Endodermal cell (in vitro differentiated cells): Measurements from ENCODE around the gene CCL17. TPM values are rescaled to one million over a fixed set of nuclear protein-coding genes. Genes with fewer than 3 reads are reported as not detected.

Experiments used
- DNase-seq: peaks from one replicate; pipeline ENCODE4 v3.0.0-alpha.2; 2017
- H3K27ac ChIP-seq: 2 replicates; pipeline ENCODE4 v1.5.1; 2013; ENCODE audit warnings: mild to moderate bottlenecking, low read depth, low read length, moderate library complexity
- H3K27me3 ChIP-seq: 2 replicates; pipeline ENCODE4 v1.6.1; 2013; ENCODE audit warnings: mild to moderate bottlenecking, low read length, moderate library complexity; ENCODE audit not compliant: insufficient read depth, control insufficient read depth, poor library complexity, severe bottlenecking
- H3K36me3 ChIP-seq: 2 replicates; pipeline ENCODE4 v1.7.0; 2013; ENCODE audit warnings: mild to moderate bottlenecking, low read length, moderate library complexity; ENCODE audit not compliant: control insufficient read depth, insufficient read depth
- H3K4me1 ChIP-seq: one replicate; pipeline ENCODE4 v1.7.0; 2013; ENCODE audit warnings: low read length; ENCODE audit not compliant: control insufficient read depth, insufficient read depth
- H3K4me3 ChIP-seq: 2 replicates; pipeline ENCODE4 v1.5.1; 2013; ENCODE audit warnings: mild to moderate bottlenecking, low read length, moderate library complexity
- H3K9ac ChIP-seq: 2 replicates; pipeline ENCODE4 v1.6.1; 2013; ENCODE audit warnings: mild to moderate bottlenecking, low read length, moderate library complexity; ENCODE audit not compliant: poor library complexity, severe bottlenecking; ENCODE audit errors: extremely low read depth
- H3K9me3 ChIP-seq: 2 replicates; pipeline ENCODE4 v1.6.1; 2013; ENCODE audit warnings: mild to moderate bottlenecking, low read length, moderate library complexity; ENCODE audit not compliant: control insufficient read depth
- H3K27ac Mint-ChIP-seq: 2 replicates; pipeline ENCODE4 v1.8.0; 2020; ENCODE audit warnings: mixed read lengths
- H3K27me3 Mint-ChIP-seq: 2 replicates; pipeline ENCODE4 v1.8.0; 2021; ENCODE audit warnings: mild to moderate bottlenecking, mixed read lengths; ENCODE audit not compliant: insufficient read depth
- H3K36me3 Mint-ChIP-seq: 2 replicates; pipeline ENCODE4 v1.8.0; 2020; ENCODE audit warnings: low read depth, mixed read lengths
- H3K4me1 Mint-ChIP-seq: 2 replicates; pipeline ENCODE4 v1.8.0; 2020; ENCODE audit warnings: mixed read lengths
- H3K4me3 Mint-ChIP-seq: 2 replicates; pipeline ENCODE4 v1.8.0; 2020; ENCODE audit warnings: mild to moderate bottlenecking, moderate library complexity, mixed read lengths
- H3K9me3 Mint-ChIP-seq: 2 replicates; pipeline ENCODE4 v1.8.0; 2020; ENCODE audit warnings: mild to moderate bottlenecking, mixed read lengths
- CTCF ChIP-seq: fragments of 200-600 bp; sonication (generic); conservative IDR thresholded peaks from 2 replicates; pipeline ENCODE4 v1.5.0; 2021; ENCODE audit warnings: antibody characterized with exemption, mild to moderate bottlenecking
- WGBS, 2 experiments: methylation state at CpG; one replicate each; pipeline versions ENCODE4 v1.1.5 to v1.1.7; 2013; ENCODE audit warnings: missing lambda C conversion rate in 2 of 2, mixed read lengths in 1 of 2; ENCODE audit not compliant: insufficient coverage in 1 of 2, insufficient read length in 1 of 2; 5-methylcytosine and 5-hydroxymethylcytosine counted together
- total RNA-seq, 2 donors: library from RNA; stranded (reverse); fragmentation: NEBNext Ultra II Directional in 1 of 2; extraction: Animal tissue kit (Norgen Biotek cat#: 25700) in 1 of 2; gene quantifications; 2 replicates in 1 of 2; 3 replicates in 1 of 2; pipeline ENCODE4 v1.2.1, GENCODE V29; 2021

Gene CCL17
- total RNA-seq, 2 donors from 2014 or later = not detected

DNA sequence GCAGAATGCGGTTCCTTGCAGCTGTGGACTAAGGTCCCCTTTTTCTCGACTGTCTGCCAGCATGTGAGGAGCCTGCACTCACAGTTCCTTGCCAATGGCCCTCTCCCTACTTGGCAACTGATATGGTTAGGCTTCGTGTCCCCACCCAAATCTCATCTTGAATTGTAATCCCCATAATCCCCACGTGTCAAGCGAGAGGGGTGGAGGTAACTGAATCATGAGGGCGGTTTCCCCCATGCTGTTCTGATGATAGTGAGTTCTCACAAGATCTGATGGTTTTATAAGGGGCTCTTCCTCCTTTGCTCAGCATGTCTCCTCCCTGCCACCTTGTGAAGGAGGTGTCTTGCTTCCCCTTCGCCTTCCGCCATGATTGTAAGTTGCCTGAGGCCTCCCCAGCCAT lies 22.7 kb downstream of the CCL17 start:
- peaks cover 19% of the 10 kb centered on the region for H3K27me3 Mint-ChIP-seq
- peaks cover 4% of the 10 kb centered on the region for H3K4me1 ChIP-seq
- no peak for TF ChIP-seq CTCF
- H3K27me3 ChIP-seq = peaks cover 15% of the 10 kb centered on the region
- peaks cover 42% of the 10 kb centered on the region for H3K36me3 Mint-ChIP-seq
- H3K9me3 ChIP-seq = no peaks in the 10 kb centered on the region
- peaks cover 44% of the 10 kb centered on the region for H3K36me3 ChIP-seq
- no peak overlapping the region for H3K9ac ChIP-seq
- peaks cover 24% of the 10 kb centered on the region for H3K4me1 Mint-ChIP-seq
- no peak overlapping the region for H3K4me3 ChIP-seq
- H3K9me3 Mint-ChIP-seq = no peaks in the 10 kb centered on the region
- WGBS, 2 experiments = 74 to 82% methylated on average over 5 to 8 of the region's 8 CpGs
- peak; percentile 55 for DNase-seq
- peak overlapping the region; percentile 32 for H3K27ac Mint-ChIP-seq
- H3K4me3 Mint-ChIP-seq = no peak overlapping the region
- no peak overlapping the region for H3K27ac ChIP-seq

DNA sequence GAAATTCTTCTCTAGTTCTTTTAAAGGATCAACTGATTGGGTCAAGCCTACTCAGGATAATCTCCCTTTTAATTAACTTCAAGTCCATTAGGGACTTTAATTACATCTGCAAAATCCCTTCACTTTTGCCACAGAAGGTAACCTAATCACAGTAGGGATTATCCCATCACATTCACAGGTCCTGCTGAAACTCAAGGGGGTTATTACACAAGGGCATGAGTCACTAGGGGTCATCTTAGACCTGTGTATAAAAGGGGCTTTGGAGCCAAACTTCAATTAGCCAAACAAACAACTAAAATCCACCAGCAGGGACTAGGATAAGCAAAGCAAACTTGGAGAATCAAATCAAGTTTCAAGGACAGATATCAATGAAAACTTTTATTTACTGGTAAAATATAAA lies 23.3 kb downstream of the CCL17 start:
- H3K4me1 ChIP-seq = peaks cover 4% of the 10 kb centered on the region
- peaks cover 47% of the 10 kb centered on the region for H3K36me3 Mint-ChIP-seq

DNA sequence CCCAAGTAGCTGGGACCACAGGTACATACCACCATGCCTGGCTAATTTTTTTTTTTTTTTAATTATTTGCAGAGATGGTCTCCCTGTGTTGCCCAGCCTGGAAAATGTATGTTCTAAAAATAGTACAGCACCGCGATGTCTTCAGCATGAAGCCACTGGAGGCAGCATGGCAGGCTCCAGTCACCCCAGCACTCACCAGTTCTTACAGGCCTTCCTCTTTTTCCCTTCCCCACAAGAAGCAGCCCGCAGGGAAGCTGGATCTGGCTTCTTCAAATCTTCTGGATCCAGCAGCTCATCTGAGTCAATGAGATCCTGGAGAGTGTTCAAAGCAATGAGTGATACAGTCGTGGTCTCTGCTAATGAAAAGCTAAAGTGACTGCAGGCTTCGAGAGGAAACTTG lies 26.4 kb downstream of the CCL17 start:
- Mint-ChIP-seq H3K9me3 (no peaks in the 10 kb centered on the region), H3K36me3 (peaks cover 72% of the 10 kb centered on the region), H3K27ac (no peak overlapping the region), H3K4me1 (peaks cover 20% of the 10 kb centered on the region), H3K27me3 (peaks cover 4% of the 10 kb centered on the region), H3K4me3 (no peak overlapping the region)
- WGBS, 2 experiments = 93 to 100% methylated on average over 4 to 5 of the region's 5 CpGs
- no peak for TF ChIP-seq CTCF
- no peak overlapping the region for H3K9ac ChIP-seq
- no peak overlapping the region for H3K4me3 ChIP-seq
- no peak for DNase-seq
- H3K36me3 ChIP-seq = peaks cover 80% of the 10 kb centered on the region
- H3K4me1 ChIP-seq = peaks cover 4% of the 10 kb centered on the region
- H3K9me3 ChIP-seq = no peaks in the 10 kb centered on the region
- no peaks in the 10 kb centered on the region for H3K27me3 ChIP-seq
- no peak overlapping the region for H3K27ac ChIP-seq

More for the DNA sequence above, 23.3 kb downstream of the CCL17 start:
- peak overlapping the region; percentile 39 for H3K27ac Mint-ChIP-seq
- Histone ChIP-seq H3K4me3 (no peak overlapping the region), H3K36me3 (peaks cover 49% of the 10 kb centered on the region), H3K27me3 (peaks cover 15% of the 10 kb centered on the region), H3K27ac (no peak overlapping the region), H3K9me3 (no peaks in the 10 kb centered on the region), H3K9ac (no peak overlapping the region)
- H3K4me3 Mint-ChIP-seq = no peak overlapping the region
- H3K4me1 Mint-ChIP-seq = peaks cover 20% of the 10 kb centered on the region
- H3K27me3 Mint-ChIP-seq = peaks cover 19% of the 10 kb centered on the region
- no peak for DNase-seq
- H3K9me3 Mint-ChIP-seq = no peaks in the 10 kb centered on the region
- no peak for TF ChIP-seq CTCF
